Esophagus squamous epithelium (tissue), 4 donors: ENCODE measurements around the gene FNBP1.

Source experiments
- POLR2A ChIP-seq, 4 donors: fragments of 450-650 bp; IDR thresholded peaks; one replicate each; pipeline ENCODE4 v1.6.1; 2017; ENCODE audit warnings: antibody characterized with exemption in 4 of 4, mild to moderate bottlenecking in 4 of 4, moderate library complexity in 3 of 4
- TF ChIP-seq, protein P1 (sequence below), 6 experiments: fragments of 450-650 bp in 4 of 6; fragments of 200-600 bp in 2 of 6; sonication (generic) in 2 of 6; IDR thresholded peaks; one replicate each; pipeline ENCODE4 v1.5.1; 2016 to 2019; ENCODE audit warnings: antibody characterized with exemption in 6 of 6, mild to moderate bottlenecking in 4 of 6, moderate library complexity in 4 of 6

DNA sequence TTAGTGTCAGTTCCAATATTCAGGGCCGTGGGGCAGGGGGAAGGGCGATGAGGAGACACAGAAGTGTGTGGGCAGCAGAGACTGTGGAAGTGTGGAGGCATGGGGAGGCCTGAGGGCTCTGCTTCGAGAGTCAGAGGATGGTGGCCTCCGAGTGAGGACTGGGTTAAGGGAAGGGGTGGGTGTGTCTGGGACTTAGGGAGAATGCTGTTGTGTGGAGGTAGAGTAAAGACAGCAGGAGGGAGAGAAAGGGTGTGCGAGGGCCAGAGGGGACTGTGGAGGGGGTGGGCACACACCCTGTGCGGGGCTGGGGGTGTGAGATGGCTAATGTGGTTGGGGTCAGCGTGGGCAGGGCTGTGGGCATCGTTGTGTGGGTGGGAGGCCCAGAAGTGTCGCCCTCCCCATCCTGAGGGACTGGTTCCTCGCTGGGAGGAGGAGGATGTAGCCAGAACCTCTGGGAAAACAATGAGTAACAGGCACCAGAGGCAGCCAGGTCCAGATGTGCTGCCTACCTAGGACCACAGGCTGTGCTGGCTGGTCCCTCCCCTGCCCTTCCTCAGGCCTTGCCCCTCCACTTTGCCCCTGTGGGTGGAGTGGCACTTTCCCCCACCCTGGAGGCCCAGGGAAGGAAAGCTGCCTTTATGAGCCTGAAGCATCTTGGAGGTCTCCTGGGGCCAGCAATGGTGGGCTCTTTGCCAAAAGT, 203.5 kb downstream of the FNBP1 start:
- TF ChIP-seq, protein P1, sequence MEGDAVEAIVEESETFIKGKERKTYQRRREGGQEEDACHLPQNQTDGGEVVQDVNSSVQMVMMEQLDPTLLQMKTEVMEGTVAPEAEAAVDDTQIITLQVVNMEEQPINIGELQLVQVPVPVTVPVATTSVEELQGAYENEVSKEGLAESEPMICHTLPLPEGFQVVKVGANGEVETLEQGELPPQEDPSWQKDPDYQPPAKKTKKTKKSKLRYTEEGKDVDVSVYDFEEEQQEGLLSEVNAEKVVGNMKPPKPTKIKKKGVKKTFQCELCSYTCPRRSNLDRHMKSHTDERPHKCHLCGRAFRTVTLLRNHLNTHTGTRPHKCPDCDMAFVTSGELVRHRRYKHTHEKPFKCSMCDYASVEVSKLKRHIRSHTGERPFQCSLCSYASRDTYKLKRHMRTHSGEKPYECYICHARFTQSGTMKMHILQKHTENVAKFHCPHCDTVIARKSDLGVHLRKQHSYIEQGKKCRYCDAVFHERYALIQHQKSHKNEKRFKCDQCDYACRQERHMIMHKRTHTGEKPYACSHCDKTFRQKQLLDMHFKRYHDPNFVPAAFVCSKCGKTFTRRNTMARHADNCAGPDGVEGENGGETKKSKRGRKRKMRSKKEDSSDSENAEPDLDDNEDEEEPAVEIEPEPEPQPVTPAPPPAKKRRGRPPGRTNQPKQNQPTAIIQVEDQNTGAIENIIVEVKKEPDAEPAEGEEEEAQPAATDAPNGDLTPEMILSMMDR (IDR thresholded peaks at IDR 0.05), result no peak
- no peak for TF ChIP-seq POLR2A (IDR thresholded peaks at IDR 0.05)
